Muscle of leg (tissue), 9 donors: ENCODE measurements around the gene EFCAB8. TPM values are rescaled to one million over a fixed set of nuclear protein-coding genes. Genes with fewer than 3 reads are reported as not detected.

Experiments
- polyA plus RNA-seq, 8 donors: library from polyadenylated mRNA; unstranded; fragments of 120-200 nt; gene quantifications; one replicate each; pipeline versions ENCODE4 v1.2.1 to v1.2.3, GENCODE V29; 2013; ENCODE audit warnings: inconsistent platforms in 1 of 8, low replicate concordance in 1 of 8; ENCODE audit not compliant: insufficient read length in 8 of 8, insufficient read depth in 1 of 8
- total RNA-seq: library from RNA; stranded (reverse); fragments of 120-200 nt; gene quantifications from one replicate; pipeline ENCODE4 v1.2.4, GENCODE V29; 2013

Gene EFCAB8
- total and polyA plus RNA-seq, 9 donors = 0.04 to 0.22 (median 0.14) TPM; not detected in 2

Other genes starting within 250 kb of the EFCAB8 start
- 0.09 TPM for gene C20orf203, start 185.0 kb upstream of the EFCAB8 start, total RNA-seq
- under 1 TPM in 7 of 8 donors, not detected in 1; 0.02 to 0.15 (median 0.07) TPM for gene C20orf203, start 185.0 kb upstream of the EFCAB8 start, polyA plus RNA-seq
- 26.5 TPM for gene COMMD7, start 115.5 kb upstream of the EFCAB8 start, total RNA-seq
- gene COMMD7, start 115.5 kb upstream of the EFCAB8 start, polyA plus RNA-seq = 10 to 100 TPM; 37.2 to 43.4 (median 40.9) TPM
- gene DNMT3B, start 96.5 kb upstream of the EFCAB8 start, total RNA-seq = 2.9 TPM
- 1 to 10 TPM; 3.2 to 5.1 (median 4.3) TPM for gene DNMT3B, start 96.5 kb upstream of the EFCAB8 start, polyA plus RNA-seq
- 83.5 TPM for gene MAPRE1, start 39.0 kb upstream of the EFCAB8 start, total RNA-seq
- 100 to 1,000 TPM; 114 to 151 (median 143) TPM for gene MAPRE1, start 39.0 kb upstream of the EFCAB8 start, polyA plus RNA-seq
- not detected for gene SUN5, start 145.5 kb downstream of the EFCAB8 start, total RNA-seq
- gene SUN5, start 145.5 kb downstream of the EFCAB8 start, polyA plus RNA-seq = not detected
- not detected for gene BPIFB2, start 148.8 kb downstream of the EFCAB8 start, total RNA-seq
- gene BPIFB2, start 148.8 kb downstream of the EFCAB8 start, polyA plus RNA-seq = under 1 TPM in 1 of 8 donors, not detected in 7; 0.10 TPM
- gene BPIFB6, start 172.7 kb downstream of the EFCAB8 start, total RNA-seq = not detected
- gene BPIFB6, start 172.7 kb downstream of the EFCAB8 start, polyA plus RNA-seq = not detected
- gene BPIFB3, start 195.0 kb downstream of the EFCAB8 start, total RNA-seq = not detected
- gene BPIFB3, start 195.0 kb downstream of the EFCAB8 start, polyA plus RNA-seq = under 1 TPM in 3 of 8 donors, not detected in 5; 0.07 to 0.09 (median 0.08) TPM
- gene BPIFB4, start 220.7 kb downstream of the EFCAB8 start, total RNA-seq = 0.09 TPM
- gene BPIFB4, start 220.7 kb downstream of the EFCAB8 start, polyA plus RNA-seq = under 1 TPM in 5 of 8 donors, not detected in 3; 0.07 to 0.30 (median 0.09) TPM